Measurements from ENCODE around the gene C15orf40.
"Not testable (repeated sequence)": the region's sequence is repeated elsewhere in the genome, so short reads cannot be mapped to it uniquely, and the experiment has no call there.

The C15orf40 gene

GRCh38 chr15:83011271-83012075, at the start of gene C15orf40:
TSS of gene C15orf40 (minus strand) at chr15:83011639. CDS start at chr15:83011607, 32 bp downstream.
- DNase-seq: peak; percentile 86

- DNase-seq: no peak
Measured at GRCh38 chr15:83057696-83058376, 46.4 kb upstream of the C15orf40 start.

DNA sequence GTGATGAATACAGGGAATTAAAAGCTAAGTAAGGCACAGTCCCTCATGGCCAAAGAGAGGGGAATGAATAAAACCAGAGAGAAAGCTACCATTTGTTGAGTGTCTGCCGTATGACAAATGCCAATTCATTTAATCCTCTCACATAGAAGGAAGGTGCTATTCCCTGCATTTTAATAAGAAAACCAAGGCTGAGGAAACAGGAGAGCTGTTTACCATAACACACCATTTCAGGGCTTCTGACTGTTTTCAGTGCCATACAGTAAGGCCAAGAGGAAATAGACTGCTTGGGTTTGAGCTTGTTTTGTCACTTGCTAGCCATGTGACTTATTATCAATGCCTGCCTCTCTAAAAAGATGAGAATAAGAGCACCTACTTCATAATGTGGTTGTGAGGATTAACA, 45.6 kb upstream of the C15orf40 start:
- DNase-seq: no peak

GRCh38 chr15:83053151-83053550, 41.7 kb upstream of the C15orf40 start:
- DNase-seq: no peak

- no peak for DNase-seq
Measured at GRCh38 chr15:83046558-83047127, 35.2 kb upstream of the C15orf40 start.

DNA sequence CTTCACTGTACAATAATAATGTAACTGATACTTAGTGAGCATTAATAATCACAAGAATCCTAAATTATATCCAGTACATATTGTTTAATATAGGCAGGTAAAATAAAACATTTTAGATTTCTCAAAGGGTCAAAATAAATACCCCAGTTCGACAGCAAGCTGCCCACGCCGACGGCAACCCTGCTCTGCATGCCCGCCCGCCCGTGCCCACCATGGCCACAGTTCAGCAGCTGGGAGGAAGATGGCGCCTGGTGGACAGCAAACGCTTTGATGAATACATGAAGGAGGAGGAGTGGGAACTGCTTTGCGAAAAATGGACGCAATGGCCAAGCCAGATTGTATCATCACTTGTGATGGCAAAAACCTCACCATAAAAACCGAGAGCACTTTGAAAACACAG, 32.7 kb upstream of the C15orf40 start:
- no peak for DNase-seq

DNA sequence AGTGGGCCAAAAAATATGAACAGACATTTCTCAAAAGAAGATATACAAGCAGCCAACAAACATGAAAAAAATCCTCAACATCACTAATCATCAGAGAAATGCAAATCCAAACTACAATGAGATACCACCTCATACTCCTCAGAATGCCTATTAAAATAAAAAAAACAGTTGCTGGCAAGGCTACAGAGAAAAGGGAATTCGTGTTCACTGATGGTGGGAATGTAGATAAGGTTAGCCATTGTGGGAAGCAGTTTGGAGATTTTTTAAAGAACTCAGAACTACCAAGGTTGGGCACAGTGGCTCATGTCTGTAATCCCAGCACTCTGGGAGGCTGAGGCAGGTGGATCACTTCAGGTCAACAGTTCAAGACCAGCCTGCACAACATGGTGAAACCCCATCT, 27.8 kb upstream of the C15orf40 start:
- DNase-seq: no peak

DNA sequence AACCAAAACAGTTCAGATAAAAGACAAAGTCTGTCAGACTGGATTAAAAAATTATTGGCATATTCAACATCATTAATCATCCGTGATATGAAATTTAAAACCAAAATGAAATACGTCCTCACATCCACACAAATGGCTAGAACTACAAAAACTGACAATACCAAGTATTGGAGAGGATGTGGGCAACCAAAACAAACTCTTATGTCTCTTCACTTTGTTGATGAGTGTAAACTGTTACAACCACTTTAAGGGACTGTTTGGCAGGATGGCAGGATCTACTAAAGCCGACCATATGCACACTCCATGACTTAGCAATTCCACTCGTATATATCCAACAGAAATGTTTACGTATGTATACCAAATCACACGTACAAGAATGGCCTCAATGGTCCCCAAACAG, 24.8 kb upstream of the C15orf40 start:
- no peak for DNase-seq

DNA sequence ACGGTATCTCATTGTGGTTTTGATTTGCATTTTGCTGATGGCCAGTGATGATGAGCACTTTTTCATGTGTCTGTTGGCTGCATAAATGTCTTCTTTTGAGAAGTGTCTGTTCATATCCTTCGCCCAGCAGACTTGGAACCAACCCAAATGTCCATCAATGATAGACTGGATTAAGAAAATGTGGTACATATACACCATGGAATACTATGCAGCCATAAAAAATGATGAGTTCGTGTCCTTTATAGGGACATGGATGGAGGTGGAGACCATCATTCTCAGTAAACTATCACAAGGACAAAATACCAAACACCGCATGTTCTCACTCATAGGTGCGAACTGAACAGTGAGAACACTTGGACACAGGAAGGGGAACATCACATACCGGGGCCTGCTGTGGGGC, 19.8 kb upstream of the C15orf40 start:
- DNase-seq: not testable (repeated sequence)

- DNase-seq: no peak
Measured at GRCh38 chr15:83030021-83030420, 18.6 kb upstream of the C15orf40 start.

GRCh38 chr15:83018436-83018835, 7.0 kb upstream of the C15orf40 start:
- no peak for DNase-seq

- no peak for DNase-seq
Measured at GRCh38 chr15:83016906-83017305, 5.5 kb upstream of the C15orf40 start.

- DNase-seq: no peak
Measured at GRCh38 chr15:83015361-83015760, 3.9 kb upstream of the C15orf40 start.

- no peak for DNase-seq
Measured at GRCh38 chr15:83014205-83014653, 2.8 kb upstream of the C15orf40 start.

DNA sequence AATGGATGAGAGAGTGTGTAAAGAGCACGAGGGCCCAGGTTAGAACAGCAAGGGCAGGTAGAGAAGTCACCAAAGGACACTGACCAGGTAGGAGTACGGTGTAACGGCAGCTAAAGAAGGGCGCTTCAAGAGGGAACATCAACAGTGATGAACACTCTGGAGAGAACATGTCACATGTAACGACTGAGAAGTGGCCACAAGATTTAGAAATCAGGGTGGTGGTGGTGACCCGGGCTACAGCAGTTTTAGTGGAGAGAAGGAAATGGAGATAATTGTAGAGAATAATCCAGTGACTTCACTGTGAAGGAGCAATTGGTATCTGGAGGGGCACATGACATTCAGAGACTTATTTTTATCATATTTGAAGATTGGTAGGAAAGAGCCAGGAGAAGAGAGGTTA, 1.2 kb upstream of the C15orf40 start:
- DNase-seq: no peak

GRCh38 chr15:83012076-83012426, 612 bp upstream of the C15orf40 start:
- no peak for DNase-seq

- peak; percentile 89 for DNase-seq
Measured at GRCh38 chr15:83010709-83011270, 649 bp downstream of the C15orf40 start.

- DNase-seq: not testable (repeated sequence)
Measured at GRCh38 chr15:83000672-83001031, 10.8 kb downstream of the C15orf40 start.

- DNase-seq: peak; percentile 22
Measured at GRCh38 chr15:82999905-83000671, 11.4 kb downstream of the C15orf40 start.

DNA sequence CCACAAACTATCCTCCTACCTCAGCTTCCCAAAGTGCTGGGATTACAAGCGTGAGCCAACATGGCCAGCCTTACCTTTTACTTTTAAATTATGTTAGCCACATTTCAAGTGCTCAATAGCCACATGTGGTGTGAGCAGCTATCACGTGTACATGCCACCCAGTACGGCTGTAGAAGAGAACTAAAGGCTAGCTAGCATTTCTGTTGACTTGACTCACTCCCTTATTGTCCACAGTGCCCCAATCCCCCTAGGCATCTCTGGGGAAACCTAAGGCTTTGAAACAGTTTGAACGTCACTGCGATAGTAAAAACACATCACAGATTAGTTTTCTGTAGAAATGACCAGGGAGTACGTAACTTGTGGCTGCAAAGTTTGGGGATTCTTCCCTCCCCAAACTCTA, 12.0 kb downstream of the C15orf40 start:
- DNase-seq: no peak

- DNase-seq: no peak
Measured at GRCh38 chr15:82995938-82996337, 15.5 kb downstream of the C15orf40 start.

- DNase-seq: no peak
Measured at GRCh38 chr15:82995076-82995475, 16.4 kb downstream of the C15orf40 start.

GRCh38 chr15:82993144-82993543, 18.3 kb downstream of the C15orf40 start:
- DNase-seq: no peak

All from activated CD4-positive, alpha-beta T cell treated with anti-CD3 and anti-CD28 coated beads for 48 hours (primary cell).